Measurements from ENCODE around the gene TP53. TPM values are rescaled to one million over a fixed set of nuclear protein-coding genes. Genes with fewer than 3 reads are reported as not detected.

The TP53 gene
- total RNA-seq, 2 donors from 2014 or later, result 52.3 to 65.0 TPM

GRCh38 chr17:7712111-7712771 lies 25.0 kb upstream of the TP53 start:
- H3K36me3 ChIP-seq, result no peaks in the 10 kb centered on the region
- intact Hi-C loops (cut with DNase I), result no loop called here
- no peak for TF ChIP-seq CTCF (IDR thresholded peaks at IDR 0.05)
- no peak for TF ChIP-seq POLR2AphosphoS5 (IDR thresholded peaks at IDR 0.05)
- TF ChIP-seq POLR2A (IDR thresholded peaks at IDR 0.05), result no peak
- H3K4me3 ChIP-seq, result no peak overlapping the region
- no peak for DNase-seq (ENCODE audit: low spot score)
- H3K27me3 ChIP-seq (replicated peaks; ENCODE audit: insufficient read depth), result no peaks in the 10 kb centered on the region
- 16% methylated on average over 19 of the region's 19 CpGs for WGBS
- no peaks in the 10 kb centered on the region for H3K4me1 ChIP-seq (replicated peaks)
- no peak overlapping the region for H3K27ac ChIP-seq
- no peaks in the 10 kb centered on the region for H3K9me3 ChIP-seq

DNA sequence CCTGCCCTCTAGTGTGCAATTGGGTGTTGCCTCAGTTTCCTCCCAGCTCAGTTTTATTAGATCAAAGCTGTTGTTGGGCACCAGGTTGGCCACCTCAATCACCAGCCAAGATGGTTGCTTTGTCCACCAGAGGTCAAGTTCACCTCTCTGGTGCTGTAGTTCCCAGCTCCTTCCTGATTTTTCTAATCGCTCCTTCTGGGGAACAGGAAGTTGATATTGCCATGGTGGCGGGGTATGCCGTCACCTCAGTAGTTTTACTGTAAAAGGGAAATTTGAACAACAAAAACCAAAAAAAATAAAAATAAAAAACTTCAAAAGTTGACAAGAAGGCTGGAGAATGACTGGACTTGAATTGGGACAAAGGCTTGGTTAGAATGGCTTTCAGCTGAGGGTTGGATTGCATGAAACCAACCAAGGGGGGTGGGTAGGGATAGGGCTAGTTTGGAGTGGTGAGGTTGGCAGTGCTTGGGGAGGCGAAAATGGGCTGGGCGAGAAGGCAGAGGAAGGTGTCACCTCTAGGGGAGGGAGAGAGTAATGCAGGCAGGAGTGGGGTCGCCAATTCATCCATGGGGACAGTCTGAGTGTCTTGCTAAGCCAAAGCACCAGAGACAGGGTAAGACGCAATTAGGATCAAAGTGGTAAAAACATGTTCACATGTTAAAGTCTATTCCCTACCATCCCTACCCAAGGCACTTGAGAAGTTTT lies 23.9 kb upstream of the TP53 start:
- no peak for TF ChIP-seq POLR2A (IDR thresholded peaks at IDR 0.05)
- no peak for TF ChIP-seq CTCF (IDR thresholded peaks at IDR 0.05)
- TF ChIP-seq POLR2AphosphoS5 (IDR thresholded peaks at IDR 0.05), result no peak
- DNase-seq (ENCODE audit: low spot score), result no peak
- H3K4me3 ChIP-seq, result no peak overlapping the region
- intact Hi-C loops (cut with DNase I), result no loop called here
- no peak overlapping the region for H3K27ac ChIP-seq
- WGBS, result 88% methylated on average over 7 of the region's 7 CpGs
- H3K27me3 ChIP-seq (replicated peaks; ENCODE audit: insufficient read depth), result no peaks in the 10 kb centered on the region
- no peaks in the 10 kb centered on the region for H3K4me1 ChIP-seq (replicated peaks)
- H3K36me3 ChIP-seq, result no peaks in the 10 kb centered on the region
- no peaks in the 10 kb centered on the region for H3K9me3 ChIP-seq

DNA sequence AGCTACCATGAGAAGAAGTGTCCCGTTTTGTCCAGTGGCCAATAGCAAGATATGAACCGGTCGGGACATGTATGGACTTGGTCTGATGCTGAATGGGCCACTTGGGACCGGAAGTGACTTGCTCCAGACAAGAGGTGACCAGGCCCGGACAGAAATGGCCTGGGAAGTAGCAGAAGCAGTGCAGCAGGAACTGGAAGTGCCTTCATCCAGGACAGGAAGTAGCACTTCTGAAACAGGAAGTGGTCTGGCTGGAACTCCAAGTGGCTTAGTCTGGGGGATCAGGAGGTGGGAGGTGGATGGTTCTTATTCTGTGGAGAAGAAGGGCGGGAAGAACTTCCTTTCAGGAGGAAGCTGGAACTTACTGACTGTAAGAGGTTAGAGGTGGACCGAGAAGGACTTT lies 23.0 kb upstream of the TP53 start:
- WGBS, result 78% methylated on average over 7 of the region's 7 CpGs
- intact Hi-C loops (cut with DNase I), result no loop called here

DNA sequence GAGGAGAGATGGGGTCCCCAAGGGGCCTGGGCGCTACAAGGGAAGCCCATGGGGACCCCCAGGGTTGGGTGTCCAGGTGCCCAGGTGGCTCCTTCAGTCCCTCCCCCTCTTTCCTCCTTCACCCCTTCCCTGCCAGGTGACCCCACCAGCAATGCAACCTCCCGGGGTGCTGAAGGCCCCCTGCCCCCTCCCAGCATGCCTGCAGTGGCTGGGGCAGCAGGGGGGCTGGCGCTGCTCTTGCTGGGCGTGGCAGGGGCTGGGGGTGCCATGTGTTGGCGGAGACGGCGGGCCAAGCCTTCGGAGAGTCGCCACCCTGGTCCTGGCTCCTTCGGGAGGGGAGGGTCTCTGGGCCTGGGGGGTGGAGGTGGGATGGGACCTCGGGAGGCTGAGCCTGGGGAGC lies 21.7 kb upstream of the TP53 start:
- Histone ChIP-seq H3K9me3 (no peaks in the 10 kb centered on the region), H3K4me3 (no peak overlapping the region), H3K36me3 (no peaks in the 10 kb centered on the region), H3K4me1 (replicated peaks) (peaks cover 7% of the 10 kb centered on the region), H3K27ac (no peak overlapping the region), H3K27me3 (replicated peaks; ENCODE audit: insufficient read depth) (no peaks in the 10 kb centered on the region)
- no peak for TF ChIP-seq POLR2AphosphoS5 (IDR thresholded peaks at IDR 0.05)
- no peak for TF ChIP-seq CTCF (IDR thresholded peaks at IDR 0.05)
- no peak for TF ChIP-seq POLR2A (IDR thresholded peaks at IDR 0.05)
- WGBS, result 80% methylated on average over 8 of the region's 11 CpGs
- intact Hi-C loops (cut with DNase I), result no loop called here
- no peak for DNase-seq (ENCODE audit: low spot score)

More for the DNA sequence above, 23.0 kb upstream of the TP53 start:
- H3K4me3 ChIP-seq, result no peak overlapping the region
- no peak for TF ChIP-seq POLR2A (IDR thresholded peaks at IDR 0.05)
- TF ChIP-seq CTCF (IDR thresholded peaks at IDR 0.05), result no peak
- no peak for TF ChIP-seq POLR2AphosphoS5 (IDR thresholded peaks at IDR 0.05)
- H3K4me1 ChIP-seq (replicated peaks), result peaks cover 5% of the 10 kb centered on the region
- no peaks in the 10 kb centered on the region for H3K27me3 ChIP-seq (replicated peaks; ENCODE audit: insufficient read depth)
- no peaks in the 10 kb centered on the region for H3K36me3 ChIP-seq
- DNase-seq (ENCODE audit: low spot score), result no peak
- H3K9me3 ChIP-seq, result no peaks in the 10 kb centered on the region
- H3K27ac ChIP-seq, result no peak overlapping the region
